Mucosa of stomach (tissue), 1 donor: ENCODE data around the gene FRMPD2.
"Not testable (repeated sequence)": the region's sequence is repeated elsewhere in the genome, so short reads cannot be mapped to it uniquely, and the experiment has no call there.

Source experiments
- H3K27me3 ChIP-seq: one replicate; pipeline ENCODE4 v1.7.0; 2013; ENCODE audit warnings: mild to moderate bottlenecking, low read length; ENCODE audit not compliant: control insufficient read depth, insufficient read depth
- H3K36me3 ChIP-seq: one replicate; pipeline ENCODE4 v1.7.0; 2013; ENCODE audit warnings: low read length; ENCODE audit not compliant: control insufficient read depth, insufficient read depth
- H3K4me1 ChIP-seq: one replicate; pipeline ENCODE4 v1.7.0; 2013; ENCODE audit warnings: mild to moderate bottlenecking, low read length; ENCODE audit not compliant: control insufficient read depth, insufficient read depth
- H3K4me3 ChIP-seq: one replicate; pipeline ENCODE4 v1.7.0; 2013; ENCODE audit warnings: low read length
- H3K9ac ChIP-seq: one replicate; pipeline ENCODE4 v1.7.0; 2013; ENCODE audit warnings: mild to moderate bottlenecking, low read length, moderate library complexity
- H3K9me3 ChIP-seq: one replicate; pipeline ENCODE4 v1.7.0; 2013; ENCODE audit warnings: mild to moderate bottlenecking, low read length, moderate library complexity; ENCODE audit not compliant: control insufficient read depth
- donor health status: Pancreatic carcinoma.

FRMPD2 gene

DNA sequence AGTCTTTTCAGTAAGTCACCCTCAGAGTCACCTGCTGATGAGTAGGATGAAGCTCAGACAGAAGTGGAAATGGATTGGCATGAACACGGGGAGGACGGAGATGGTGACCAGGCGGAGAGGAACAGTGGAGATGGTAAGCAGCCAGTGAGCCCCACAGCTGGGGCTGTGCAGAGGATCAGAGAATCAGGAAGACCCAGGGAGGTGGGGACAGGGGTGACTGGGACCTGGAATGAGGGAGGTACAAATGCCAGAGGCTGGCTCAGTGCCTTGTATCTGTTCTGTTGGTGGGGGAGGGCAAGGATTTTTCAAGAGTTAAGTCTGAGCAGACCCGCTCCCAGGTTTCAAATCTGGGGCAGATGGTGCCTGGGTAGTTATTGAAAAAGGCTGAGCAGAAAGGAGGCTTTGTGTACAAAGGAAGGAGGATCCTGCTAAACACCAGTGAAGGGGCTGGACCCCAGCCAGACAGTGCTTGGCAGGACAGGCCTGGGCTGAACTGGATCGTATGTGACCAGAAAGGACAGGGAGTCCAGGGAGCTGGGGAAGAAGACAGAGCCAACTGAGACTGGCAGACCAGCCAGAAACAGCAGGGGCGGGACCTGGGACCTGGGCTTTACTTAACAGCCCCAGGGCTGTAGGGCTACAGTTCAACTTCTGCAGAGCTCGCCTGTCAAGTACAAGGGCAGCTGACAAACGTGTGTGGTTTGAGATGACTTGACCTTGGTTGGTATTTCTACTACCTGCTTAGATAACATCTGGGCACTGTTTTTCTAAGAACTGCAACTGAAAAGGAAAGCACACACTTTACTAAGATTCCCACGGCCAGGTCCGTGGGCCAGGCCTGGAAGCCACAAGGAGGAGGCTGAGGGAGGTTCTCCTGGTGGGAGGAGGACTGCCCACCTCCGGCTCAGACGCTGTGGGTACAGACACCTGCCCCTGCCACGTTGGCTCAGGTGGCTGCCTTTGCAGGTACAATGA lies 13.2 kb upstream of the FRMPD2 start:
- H3K4me3 ChIP-seq = no peak overlapping the region
- no peaks in the 10 kb centered on the region for H3K9me3 ChIP-seq
- no peaks in the 10 kb centered on the region for H3K36me3 ChIP-seq
- no peak overlapping the region for H3K9ac ChIP-seq
- peaks cover 14% of the 10 kb centered on the region for H3K27me3 ChIP-seq
- H3K4me1 ChIP-seq = peaks cover 13% of the 10 kb centered on the region

DNA sequence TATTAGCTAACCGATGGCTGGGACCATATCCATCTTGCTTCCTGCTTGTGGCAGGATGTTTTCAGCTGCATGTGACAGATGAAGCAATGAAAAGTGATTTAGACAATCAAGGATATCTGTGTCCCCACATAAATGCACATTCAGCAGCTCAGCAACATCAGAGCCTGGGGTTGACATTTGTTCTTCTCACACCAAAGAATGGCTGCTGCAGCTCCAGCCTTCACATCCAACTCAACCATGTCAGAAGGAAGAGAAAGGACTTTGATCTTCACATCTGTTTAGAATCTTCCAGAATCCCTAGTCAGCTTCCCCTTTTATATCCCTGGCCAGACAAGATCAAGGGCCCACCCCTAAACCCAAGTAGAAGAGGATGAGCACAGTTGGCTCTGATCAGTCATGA lies 11.9 kb upstream of the FRMPD2 start:
- no peak overlapping the region for H3K9ac ChIP-seq
- H3K4me1 ChIP-seq = peaks cover 13% of the 10 kb centered on the region
- peaks cover 14% of the 10 kb centered on the region for H3K27me3 ChIP-seq
- H3K36me3 ChIP-seq = no peaks in the 10 kb centered on the region
- H3K9me3 ChIP-seq = no peaks in the 10 kb centered on the region
- no peak overlapping the region for H3K4me3 ChIP-seq

DNA sequence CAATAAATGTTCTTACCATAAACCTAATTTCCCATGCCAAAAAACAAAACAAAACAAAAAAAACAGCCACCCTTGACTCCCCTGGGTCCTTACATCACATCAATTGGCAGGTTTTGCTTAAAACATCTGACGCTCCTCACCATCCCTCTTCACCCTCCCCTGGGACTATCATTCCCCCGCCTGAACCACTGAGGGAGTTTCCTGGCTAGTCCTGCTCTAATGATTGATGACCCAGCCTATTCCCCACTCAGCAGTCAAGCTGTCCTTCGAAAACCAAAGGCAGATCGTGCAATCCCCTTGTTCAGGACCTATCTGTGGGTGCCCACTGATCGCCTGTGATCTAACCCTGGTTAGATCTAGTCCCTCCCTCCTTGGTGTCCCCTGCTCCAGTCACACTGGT lies 11.2 kb upstream of the FRMPD2 start:
- no peaks in the 10 kb centered on the region for H3K36me3 ChIP-seq
- H3K9me3 ChIP-seq = no peaks in the 10 kb centered on the region
- H3K9ac ChIP-seq = no peak overlapping the region
- peaks cover 14% of the 10 kb centered on the region for H3K27me3 ChIP-seq
- H3K4me1 ChIP-seq = peaks cover 13% of the 10 kb centered on the region
- no peak overlapping the region for H3K4me3 ChIP-seq

DNA sequence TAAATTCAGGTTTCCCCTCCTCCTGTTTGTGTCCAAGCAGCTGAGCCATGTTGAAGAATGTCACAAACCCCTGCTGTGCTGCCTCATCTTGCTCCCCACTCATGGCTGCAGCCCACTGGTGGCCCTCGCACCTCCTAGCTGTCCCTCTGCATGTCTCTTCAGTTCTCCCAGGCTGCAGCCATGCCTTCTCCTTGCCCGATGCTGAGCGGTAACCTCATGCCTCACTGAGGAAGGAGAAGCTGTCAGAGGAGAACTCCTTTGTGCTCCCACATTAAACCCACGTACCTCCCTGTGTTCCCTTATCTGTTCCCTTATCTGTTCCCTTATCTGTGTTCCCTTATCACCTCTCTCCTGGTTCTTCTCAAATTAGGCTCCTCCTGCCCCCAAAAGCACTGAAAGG lies 10.3 kb upstream of the FRMPD2 start:
- Histone ChIP-seq H3K27me3 (peaks cover 14% of the 10 kb centered on the region), H3K4me1 (peaks cover 10% of the 10 kb centered on the region), H3K9me3 (no peaks in the 10 kb centered on the region), H3K36me3 (no peaks in the 10 kb centered on the region), H3K4me3 (no peak overlapping the region), H3K9ac (no peak overlapping the region)

DNA sequence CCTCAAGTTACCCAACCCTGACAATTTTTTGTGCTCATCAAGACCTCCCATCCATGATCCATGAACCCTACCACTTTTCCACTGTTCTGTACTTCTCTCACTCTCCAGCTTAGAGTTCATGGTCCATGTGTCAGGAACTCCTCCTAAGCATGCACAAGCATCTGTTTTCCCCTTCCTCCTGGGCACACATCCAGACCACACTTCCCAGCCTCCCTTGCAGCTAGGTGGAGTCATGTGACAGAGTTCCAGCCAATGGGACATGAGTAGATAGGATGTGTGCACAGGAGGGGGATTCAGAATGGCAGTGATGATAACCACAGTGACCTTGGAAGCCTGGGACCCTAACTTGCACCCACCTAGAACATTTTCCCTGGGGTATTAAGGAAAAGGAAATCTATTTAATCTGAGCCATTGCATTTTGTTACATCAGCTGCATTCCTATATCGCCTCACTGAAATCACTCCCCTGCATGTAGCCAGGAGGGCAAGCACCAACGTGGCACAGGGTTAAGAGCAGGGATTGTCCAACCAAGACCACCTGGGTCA lies 9.6 kb upstream of the FRMPD2 start:
- Histone ChIP-seq H3K9me3 (no peaks in the 10 kb centered on the region), H3K36me3 (no peaks in the 10 kb centered on the region), H3K27me3 (peaks cover 14% of the 10 kb centered on the region), H3K4me1 (peaks cover 5% of the 10 kb centered on the region), H3K4me3 (no peak overlapping the region), H3K9ac (no peak overlapping the region)

DNA sequence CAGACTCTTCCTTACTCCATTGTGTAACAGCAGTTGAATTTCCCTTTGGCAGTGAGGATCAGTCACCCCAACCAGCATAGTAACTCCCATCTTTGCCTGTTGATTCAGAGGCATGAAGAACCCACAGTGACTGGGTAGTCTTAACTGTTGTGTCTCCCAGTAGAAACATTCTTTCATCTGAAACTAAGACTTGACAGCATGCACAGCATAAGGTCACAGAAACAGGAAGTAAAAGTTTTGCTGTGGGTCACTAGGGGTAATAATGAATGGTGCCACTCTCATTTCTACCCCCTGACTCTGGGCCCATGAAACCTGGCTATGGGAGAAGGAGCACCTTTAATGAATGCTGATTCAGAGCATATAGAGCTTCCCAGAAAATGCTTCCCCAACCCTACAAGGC lies 8.3 kb upstream of the FRMPD2 start:
- Histone ChIP-seq H3K9ac (no peak overlapping the region), H3K4me1 (peaks cover 2% of the 10 kb centered on the region), H3K27me3 (peaks cover 14% of the 10 kb centered on the region), H3K36me3 (no peaks in the 10 kb centered on the region), H3K4me3 (no peak overlapping the region), H3K9me3 (no peaks in the 10 kb centered on the region)

DNA sequence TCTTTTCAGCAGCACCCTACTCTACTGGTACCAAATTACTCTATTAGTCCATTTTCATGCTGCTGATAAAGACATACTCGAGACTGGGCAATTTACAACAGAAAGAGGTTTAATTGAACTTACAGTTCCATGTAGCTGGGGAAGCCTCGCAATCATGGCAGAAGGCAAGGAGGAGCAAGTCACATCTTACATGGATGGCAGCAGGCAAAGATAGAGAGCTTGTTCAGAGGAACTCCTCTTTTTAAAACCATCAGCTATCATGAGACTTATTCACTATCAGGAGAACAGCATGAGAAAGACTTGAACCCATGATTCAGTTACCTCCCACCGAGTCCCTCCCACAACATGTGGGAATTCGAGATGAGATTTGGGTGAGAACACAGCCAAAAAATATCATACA lies 7.2 kb upstream of the FRMPD2 start:
- H3K27me3 ChIP-seq = peaks cover 14% of the 10 kb centered on the region
- H3K36me3 ChIP-seq, H3K9me3 ChIP-seq, H3K9ac ChIP-seq, H3K4me1 ChIP-seq, H3K4me3 ChIP-seq: not testable (repeated sequence)

DNA sequence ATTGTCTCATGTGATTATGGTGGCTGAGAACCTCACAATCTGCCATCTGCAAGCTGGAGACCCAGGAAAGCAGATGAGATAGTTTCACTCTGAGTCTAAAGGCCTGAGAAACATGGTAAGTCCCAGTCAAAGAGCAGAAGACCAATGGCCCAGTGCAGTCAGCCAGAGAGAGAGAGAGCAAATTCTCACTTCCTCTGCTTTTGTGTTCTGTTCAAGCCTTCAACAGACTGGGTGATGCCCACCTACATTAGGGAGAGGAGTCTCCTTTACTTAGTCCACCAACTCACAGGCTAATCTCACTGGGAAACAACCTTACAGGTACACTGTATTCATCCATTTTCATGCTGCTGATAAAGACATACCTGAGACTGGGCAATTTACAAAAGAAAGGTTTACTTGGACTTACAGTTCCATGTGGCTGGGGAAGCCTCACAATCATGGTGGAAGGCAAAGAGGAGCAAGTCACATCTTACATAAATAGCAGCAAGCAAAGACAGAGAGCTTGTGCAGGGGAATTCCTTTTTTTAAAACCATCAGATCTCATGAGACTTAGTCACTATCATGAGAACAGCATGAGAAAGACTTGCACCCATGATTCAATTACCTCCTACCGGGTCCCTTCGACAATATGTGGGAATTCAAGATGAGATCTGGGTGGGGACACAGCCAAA lies 4.7 kb upstream of the FRMPD2 start:
- Histone ChIP-seq H3K9ac (no peak overlapping the region), H3K36me3 (no peaks in the 10 kb centered on the region), H3K27me3 (peaks cover 1% of the 10 kb centered on the region), H3K9me3 (no peaks in the 10 kb centered on the region), H3K4me3 (no peak overlapping the region), H3K4me1 (no peaks in the 10 kb centered on the region)

DNA sequence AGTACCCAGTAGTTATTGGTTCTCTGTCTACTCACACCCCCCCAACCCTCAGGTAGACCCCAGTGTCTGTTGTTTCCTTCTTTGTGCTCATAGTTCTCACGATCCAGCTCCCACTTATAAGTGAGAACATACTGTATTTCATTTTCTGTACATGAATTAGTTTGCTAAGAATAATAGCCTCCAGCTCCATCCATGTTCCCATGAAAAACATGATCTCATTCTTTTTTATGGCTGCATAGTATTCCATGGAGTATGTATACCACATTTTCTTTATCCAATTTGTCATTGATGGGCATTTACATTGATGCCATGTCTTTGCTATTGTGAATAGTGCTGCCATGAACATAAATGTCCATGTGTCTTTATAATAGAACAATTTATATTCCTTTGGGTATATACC lies 2.6 kb upstream of the FRMPD2 start:
- no peaks in the 10 kb centered on the region for H3K36me3 ChIP-seq
- H3K9me3 ChIP-seq = no peaks in the 10 kb centered on the region
- no peak overlapping the region for H3K9ac ChIP-seq
- H3K27me3 ChIP-seq = no peaks in the 10 kb centered on the region
- no peaks in the 10 kb centered on the region for H3K4me1 ChIP-seq
- no peak overlapping the region for H3K4me3 ChIP-seq

DNA sequence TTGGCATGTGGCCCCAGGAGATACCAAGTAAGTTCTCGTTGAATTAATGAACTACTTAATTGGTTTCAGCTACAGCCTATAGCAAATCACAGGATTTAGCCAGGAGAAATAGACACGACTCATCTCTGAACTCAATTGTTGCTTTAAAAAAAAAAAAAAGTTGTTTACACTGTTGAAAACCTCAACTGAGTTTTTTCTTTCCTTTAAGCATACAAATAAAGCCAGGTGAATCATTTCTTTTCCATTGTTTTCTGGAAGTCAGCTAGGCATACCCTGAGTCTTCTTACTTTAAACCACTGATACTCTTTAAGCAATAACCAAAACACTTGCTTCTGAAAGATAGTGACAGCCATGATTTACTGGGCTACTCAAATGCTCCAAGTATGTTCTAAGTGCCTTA lies 755 bp downstream of the FRMPD2 start:
- no peaks in the 10 kb centered on the region for H3K4me1 ChIP-seq
- no peaks in the 10 kb centered on the region for H3K9me3 ChIP-seq
- H3K4me3 ChIP-seq = no peak overlapping the region
- H3K9ac ChIP-seq = no peak overlapping the region
- H3K27me3 ChIP-seq = no peaks in the 10 kb centered on the region
- H3K36me3 ChIP-seq = no peaks in the 10 kb centered on the region

DNA sequence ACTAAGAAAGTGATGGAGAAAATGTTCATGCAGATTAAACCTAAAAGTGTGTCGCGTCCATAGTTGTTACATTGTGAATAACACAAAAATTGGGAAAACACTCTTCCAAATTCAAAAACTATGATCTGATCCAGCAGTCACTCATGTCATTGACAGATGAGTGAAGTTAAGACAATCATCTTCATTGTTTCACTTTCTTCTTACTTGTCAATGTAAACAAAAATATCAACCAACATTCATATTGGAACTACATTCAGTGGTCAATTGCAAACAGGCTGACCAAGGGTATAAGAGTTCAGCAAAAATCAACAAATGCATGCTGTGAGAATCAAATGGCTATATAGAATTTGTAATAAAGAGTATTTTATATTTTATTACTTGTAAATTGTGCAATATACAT lies 1.8 kb downstream of the FRMPD2 start:
- Histone ChIP-seq H3K36me3 (no peaks in the 10 kb centered on the region), H3K27me3 (no peaks in the 10 kb centered on the region), H3K9me3 (no peaks in the 10 kb centered on the region), H3K4me3 (no peak overlapping the region), H3K9ac (no peak overlapping the region), H3K4me1 (no peaks in the 10 kb centered on the region)

DNA sequence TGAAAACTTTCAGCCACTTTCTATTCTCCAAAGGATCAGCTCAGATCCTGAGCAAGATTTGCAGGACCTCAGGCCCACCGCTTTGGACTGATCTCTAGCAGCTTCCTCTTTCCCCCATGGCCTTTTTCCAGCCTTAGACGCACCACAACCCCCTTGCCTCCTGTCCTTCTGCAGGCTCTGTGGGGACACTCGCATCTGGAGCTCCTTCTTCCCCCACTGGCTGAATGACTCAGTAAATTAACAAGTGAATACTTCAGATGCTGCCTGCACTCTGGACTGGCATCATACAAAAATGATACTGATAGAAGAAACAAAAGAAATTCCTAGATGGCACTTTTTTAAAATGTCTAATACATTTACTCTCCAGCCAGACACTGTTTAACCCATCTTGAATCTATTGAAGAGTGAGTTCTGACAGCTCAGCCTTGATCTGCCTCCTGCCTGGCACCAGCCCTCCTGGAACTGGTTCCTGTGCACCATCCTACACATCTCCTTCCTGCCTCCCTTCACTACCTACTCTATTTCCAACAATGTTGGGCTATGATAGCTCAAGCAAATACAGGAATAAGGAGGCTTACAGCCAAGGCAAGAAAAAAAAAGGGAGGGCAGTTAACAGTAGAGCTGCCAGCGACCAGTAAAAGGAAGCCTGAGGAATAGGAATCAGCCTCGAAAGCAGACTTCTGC lies 3.3 kb downstream of the FRMPD2 start:
- no peaks in the 10 kb centered on the region for H3K9me3 ChIP-seq
- no peaks in the 10 kb centered on the region for H3K27me3 ChIP-seq
- H3K4me1 ChIP-seq = no peaks in the 10 kb centered on the region
- no peak overlapping the region for H3K4me3 ChIP-seq
- no peaks in the 10 kb centered on the region for H3K36me3 ChIP-seq
- H3K9ac ChIP-seq = no peak overlapping the region
